Hepatocyte (in vitro differentiated cells): ENCODE measurements around the gene PHYKPL. TPM values are rescaled to one million over a fixed set of nuclear protein-coding genes. Genes with fewer than 3 reads are reported as not detected.
"Not testable (repeated sequence)": the region's sequence is repeated elsewhere in the genome, so short reads cannot be mapped to it uniquely, and the experiment has no call there.

ENCODE experiments used
- DNase-seq: peaks from one replicate; pipeline ENCODE4 v3.0.0-alpha.2; 2016; ENCODE audit warnings: low spot score
- H2AFZ ChIP-seq: fragments of 200-600 bp; sonication (generic); 2 replicates; pipeline ENCODE4 v1.6.0; 2016; ENCODE audit warnings: antibody characterized with exemption, mild to moderate bottlenecking
- H3K27ac ChIP-seq: fragments of 200-600 bp; sonication (generic); 2 replicates; pipeline ENCODE4 v1.5.1; 2016; ENCODE audit warnings: mild to moderate bottlenecking
- H3K27me3 ChIP-seq: fragments of 200-600 bp; sonication (generic); 2 replicates; pipeline ENCODE4 v1.6.1; 2016
- H3K36me3 ChIP-seq: fragments of 200-600 bp; sonication (generic); replicated peaks from 2 replicates; pipeline ENCODE4 v1.5.1; 2016; ENCODE audit warnings: low read depth; ENCODE audit not compliant: insufficient read depth
- H3K4me1 ChIP-seq: fragments of 200-600 bp; sonication (generic); 2 replicates; pipeline ENCODE4 v1.5.1; 2016; ENCODE audit warnings: mild to moderate bottlenecking, moderate library complexity; ENCODE audit not compliant: insufficient read depth
- H3K4me2 ChIP-seq: fragments of 200-600 bp; sonication (generic); 2 replicates; pipeline ENCODE4 v1.6.0; 2016
- H3K4me3 ChIP-seq: fragments of 200-600 bp; sonication (generic); 2 replicates; pipeline ENCODE4 v1.5.1; 2016; ENCODE audit warnings: mild to moderate bottlenecking
- H3K79me2 ChIP-seq: fragments of 200-600 bp; sonication (generic); 2 replicates; pipeline ENCODE4 v1.6.0; 2017; ENCODE audit warnings: mild to moderate bottlenecking
- H3K9me2 ChIP-seq: fragments of 200-600 bp; sonication (generic); replicated peaks from 2 replicates; pipeline ENCODE4 v1.6.0; 2017; ENCODE audit warnings: mild to moderate bottlenecking; ENCODE audit not compliant: insufficient read depth
- H3K9me3 ChIP-seq: fragments of 200-600 bp; sonication (generic); 2 replicates; pipeline ENCODE4 v1.5.1; 2016; ENCODE audit warnings: low read depth, mild to moderate bottlenecking
- H4K20me1 ChIP-seq: fragments of 200-600 bp; sonication (generic); 2 replicates; pipeline ENCODE4 v1.6.0; 2016; ENCODE audit warnings: mild to moderate bottlenecking; ENCODE audit not compliant: insufficient read depth, poor library complexity, severe bottlenecking
- CTCF ChIP-seq: fragments of 200-600 bp; sonication (generic); IDR thresholded peaks from 2 replicates; pipeline ENCODE4 v1.5.1; 2016; ENCODE audit warnings: antibody characterized with exemption, mild to moderate bottlenecking; ENCODE audit not compliant: poor library complexity
- EZH2 ChIP-seq: fragments of 200-600 bp; sonication (generic); IDR thresholded peaks from 2 replicates; pipeline ENCODE4 v1.6.1; 2016; ENCODE audit warnings: antibody characterized with exemption, mild to moderate bottlenecking, borderline replicate concordance
- EZH2phosphoT487 ChIP-seq: fragments of 200-600 bp; sonication (generic); IDR thresholded peaks from one replicate; pipeline ENCODE4 v1.6.1; 2018; ENCODE audit warnings: antibody characterized with exemption, mild to moderate bottlenecking, low read depth, moderate library complexity; ENCODE audit not compliant: unreplicated experiment, severe bottlenecking
- WGBS: methylation state at CpG from one replicate; pipeline ENCODE4 v1.1.6; 2016; ENCODE audit warnings: low lambda C conversion rate; ENCODE audit errors: missing lambda C conversion rate; 5-methylcytosine and 5-hydroxymethylcytosine counted together
- polyA plus RNA-seq: library from polyadenylated mRNA; unstranded; fragments of >200 nt; fragmentation: Nextera tagmentation; extraction: Ambion mirVana; gene quantifications from 2 replicates; pipeline ENCODE4 v1.2.1, GENCODE V29; 2016
- total RNA-seq: library from RNA; depleted of rRNA; stranded (reverse); fragments of >200 nt; gene quantifications from 2 replicates; pipeline ENCODE4 v1.2.3, GENCODE V29; 2014

The PHYKPL gene
- total and polyA plus RNA-seq, 2 experiments from 2014 or later = 40.3 to 60.0 TPM

GRCh38 chr5:178240766-178241165 is 8.2 kb upstream of the PHYKPL start:
- no peaks in the 10 kb centered on the region for H3K9me2 ChIP-seq
- no peak overlapping the region for H3K4me2 ChIP-seq
- H3K4me3 ChIP-seq = no peak overlapping the region
- H3K36me3 ChIP-seq = no peaks in the 10 kb centered on the region
- no peaks in the 10 kb centered on the region for H4K20me1 ChIP-seq
- no peaks in the 10 kb centered on the region for H3K9me3 ChIP-seq
- no peaks in the 10 kb centered on the region for H3K79me2 ChIP-seq
- no peak for DNase-seq
- no peak overlapping the region for H3K27ac ChIP-seq
- TF ChIP-seq EZH2 (no peak), EZH2phosphoT487 (no peak), CTCF (no peak)
- no peak overlapping the region for H2AFZ ChIP-seq
- no peaks in the 10 kb centered on the region for H3K4me1 ChIP-seq
- whole genome bisulfite sequencing = 89% methylated on average over 9 of the region's 9 CpGs
- H3K27me3 ChIP-seq = no peaks in the 10 kb centered on the region

GRCh38 chr5:178240341-178240741 is 7.7 kb upstream of the PHYKPL start:
- H3K27me3 ChIP-seq = no peaks in the 10 kb centered on the region
- H2AFZ ChIP-seq = no peak overlapping the region
- H3K9me2 ChIP-seq = no peaks in the 10 kb centered on the region
- H3K9me3 ChIP-seq = no peaks in the 10 kb centered on the region
- no peaks in the 10 kb centered on the region for H3K36me3 ChIP-seq
- H3K4me2 ChIP-seq = no peak overlapping the region
- no peak overlapping the region for H3K4me3 ChIP-seq
- H3K4me1 ChIP-seq = no peaks in the 10 kb centered on the region
- WGBS = 96% methylated on average over 19 of the region's 19 CpGs
- no peaks in the 10 kb centered on the region for H3K79me2 ChIP-seq
- DNase-seq = no peak
- no peak overlapping the region for H3K27ac ChIP-seq
- TF ChIP-seq EZH2 (no peak), CTCF (no peak), EZH2phosphoT487 (no peak)
- no peaks in the 10 kb centered on the region for H4K20me1 ChIP-seq

- H3K79me2 ChIP-seq, H3K4me2 ChIP-seq, H3K9me3 ChIP-seq, H4K20me1 ChIP-seq, DNase-seq, H3K9me2 ChIP-seq, H3K4me1 ChIP-seq, H3K27ac ChIP-seq, H2AFZ ChIP-seq, H3K27me3 ChIP-seq, H3K36me3 ChIP-seq, H3K4me3 ChIP-seq: not testable (repeated sequence)
- WGBS = 90% methylated on average over 10 of the region's 16 CpGs
Measured at GRCh38 chr5:178239626-178240301, 7.2 kb upstream of the PHYKPL start.

- no peak overlapping the region for H3K4me2 ChIP-seq
- no peaks in the 10 kb centered on the region for H3K4me1 ChIP-seq
- no peaks in the 10 kb centered on the region for H3K36me3 ChIP-seq
- no peaks in the 10 kb centered on the region for H3K79me2 ChIP-seq
- DNase-seq = no peak
- no peaks in the 10 kb centered on the region for H3K9me3 ChIP-seq
- no peaks in the 10 kb centered on the region for H4K20me1 ChIP-seq
- no peak overlapping the region for H3K27ac ChIP-seq
- H2AFZ ChIP-seq = no peak overlapping the region
- H3K4me3 ChIP-seq = no peak overlapping the region
- 86% methylated on average over 15 of the region's 17 CpGs for WGBS
- H3K27me3 ChIP-seq = no peaks in the 10 kb centered on the region
- no peaks in the 10 kb centered on the region for H3K9me2 ChIP-seq
- no peak for TF ChIP-seq EZH2phosphoT487
- TF ChIP-seq CTCF = no peak
- TF ChIP-seq EZH2 = no peak
Measured at GRCh38 chr5:178238711-178239592, 6.3 kb upstream of the PHYKPL start.
